Coronary artery (tissue), 2 donors: ENCODE results near the gene BICC1.

Source experiments
- DNase-seq: peaks from one replicate; pipeline ENCODE4 v3.0.0-alpha.2; 2017; ENCODE audit warnings: low spot score
- H3K27ac ChIP-seq, 2 donors: fragments of 200-600 bp; sonication (generic); one replicate each; pipeline ENCODE4 v1.5.1; 2016 to 2019
- H3K4me3 ChIP-seq: fragments of 200-600 bp; sonication (generic); 2 replicates; pipeline ENCODE4 v1.5.1; 2016; ENCODE audit warnings: mild to moderate bottlenecking, moderate library complexity
- CTCF ChIP-seq: fragments of 200-600 bp; sonication (generic); IDR thresholded peaks from one replicate; pipeline ENCODE4 v1.5.1; 2019; ENCODE audit warnings: antibody characterized with exemption

Gene BICC1

GRCh38 chr10:58547963-58548362, 35.3 kb downstream of the BICC1 start:
- H3K4me3 ChIP-seq = no peak overlapping the region
- no peak overlapping the region for H3K27ac ChIP-seq
- TF ChIP-seq CTCF = no peak
- DNase-seq = no peak

- Histone ChIP-seq H3K27ac (no peak overlapping the region), H3K4me3 (no peak overlapping the region)
- no peak for TF ChIP-seq CTCF
- no peak for DNase-seq
These were observed 41.6 kb downstream of the BICC1 start for GRCh38 chr10:58554316-58554715.

GRCh38 chr10:58555170-58555929, 42.7 kb downstream of the BICC1 start:
- TF ChIP-seq CTCF = no peak
- no peak overlapping the region for H3K4me3 ChIP-seq
- no peak overlapping the region for H3K27ac ChIP-seq
- no peak for DNase-seq

GRCh38 chr10:58555930-58556311, 43.2 kb downstream of the BICC1 start:
- DNase-seq = no peak
- no peak overlapping the region for H3K27ac ChIP-seq
- TF ChIP-seq CTCF = no peak
- no peak overlapping the region for H3K4me3 ChIP-seq

- no peak overlapping the region for H3K27ac ChIP-seq
- TF ChIP-seq CTCF = no peak
- DNase-seq = no peak
- H3K4me3 ChIP-seq = no peak overlapping the region
These were observed 44.0 kb downstream of the BICC1 start for GRCh38 chr10:58556516-58557165.

GRCh38 chr10:58557714-58558113, 45.0 kb downstream of the BICC1 start:
- H3K4me3 ChIP-seq = no peak overlapping the region
- no peak overlapping the region for H3K27ac ChIP-seq
- no peak for TF ChIP-seq CTCF
- DNase-seq = no peak

GRCh38 chr10:58560068-58560467, 47.4 kb downstream of the BICC1 start:
- Histone ChIP-seq H3K27ac (no peak overlapping the region), H3K4me3 (no peak overlapping the region)
- no peak for TF ChIP-seq CTCF
- no peak for DNase-seq
